Peyer's patch (tissue), 4 donors: Measurements from ENCODE around the gene RINL.

ENCODE experiments used
- POLR2A ChIP-seq, 2 donors: fragments of 450-650 bp; IDR thresholded peaks; one replicate each; pipeline ENCODE4 v1.5.1; 2017; ENCODE audit warnings: antibody characterized with exemption in 2 of 2, mild to moderate bottlenecking in 2 of 2, moderate library complexity in 2 of 2
- TF ChIP-seq, protein P1 (sequence below), 6 experiments: fragments of 450-650 bp in 4 of 6; fragments of 200-600 bp in 2 of 6; sonication (generic) in 1 of 6; IDR thresholded peaks; one replicate each; pipeline ENCODE4 v1.5.1; 2017 to 2019; ENCODE audit warnings: antibody characterized with exemption in 6 of 6, mild to moderate bottlenecking in 3 of 6, moderate library complexity in 1 of 6

DNA sequence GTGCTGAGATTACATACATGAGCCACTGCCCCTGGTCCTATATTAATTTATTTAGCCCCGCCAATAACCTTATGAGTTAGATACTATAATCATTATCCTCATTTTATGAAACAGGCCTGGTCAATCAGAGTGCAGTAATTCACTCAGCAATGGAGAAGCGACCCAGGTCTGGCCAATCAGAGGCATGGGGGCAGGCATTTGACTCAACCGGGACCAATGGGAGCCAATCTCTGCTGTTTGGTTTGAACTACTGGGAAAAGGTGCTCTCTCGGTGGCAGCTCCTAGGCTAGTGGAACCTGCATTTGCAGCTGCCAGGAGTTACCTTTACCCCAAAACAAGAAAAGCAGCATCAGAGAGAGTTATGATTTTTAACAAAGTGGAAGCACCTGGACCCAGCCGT is 14.8 kb upstream of the RINL start:
- TF ChIP-seq, protein P1, sequence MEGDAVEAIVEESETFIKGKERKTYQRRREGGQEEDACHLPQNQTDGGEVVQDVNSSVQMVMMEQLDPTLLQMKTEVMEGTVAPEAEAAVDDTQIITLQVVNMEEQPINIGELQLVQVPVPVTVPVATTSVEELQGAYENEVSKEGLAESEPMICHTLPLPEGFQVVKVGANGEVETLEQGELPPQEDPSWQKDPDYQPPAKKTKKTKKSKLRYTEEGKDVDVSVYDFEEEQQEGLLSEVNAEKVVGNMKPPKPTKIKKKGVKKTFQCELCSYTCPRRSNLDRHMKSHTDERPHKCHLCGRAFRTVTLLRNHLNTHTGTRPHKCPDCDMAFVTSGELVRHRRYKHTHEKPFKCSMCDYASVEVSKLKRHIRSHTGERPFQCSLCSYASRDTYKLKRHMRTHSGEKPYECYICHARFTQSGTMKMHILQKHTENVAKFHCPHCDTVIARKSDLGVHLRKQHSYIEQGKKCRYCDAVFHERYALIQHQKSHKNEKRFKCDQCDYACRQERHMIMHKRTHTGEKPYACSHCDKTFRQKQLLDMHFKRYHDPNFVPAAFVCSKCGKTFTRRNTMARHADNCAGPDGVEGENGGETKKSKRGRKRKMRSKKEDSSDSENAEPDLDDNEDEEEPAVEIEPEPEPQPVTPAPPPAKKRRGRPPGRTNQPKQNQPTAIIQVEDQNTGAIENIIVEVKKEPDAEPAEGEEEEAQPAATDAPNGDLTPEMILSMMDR (IDR thresholded peaks at IDR 0.05), result no peak
- no peak for TF ChIP-seq POLR2A (IDR thresholded peaks at IDR 0.05)
